ENCODE measurements around the gene LRRC41. TPM values are rescaled to one million over a fixed set of nuclear protein-coding genes. Genes with fewer than 3 reads are reported as not detected.

LRRC41 gene
- total RNA-seq, 2 experiments from 2014 or later, result 36.8 to 48.8 TPM

DNA sequence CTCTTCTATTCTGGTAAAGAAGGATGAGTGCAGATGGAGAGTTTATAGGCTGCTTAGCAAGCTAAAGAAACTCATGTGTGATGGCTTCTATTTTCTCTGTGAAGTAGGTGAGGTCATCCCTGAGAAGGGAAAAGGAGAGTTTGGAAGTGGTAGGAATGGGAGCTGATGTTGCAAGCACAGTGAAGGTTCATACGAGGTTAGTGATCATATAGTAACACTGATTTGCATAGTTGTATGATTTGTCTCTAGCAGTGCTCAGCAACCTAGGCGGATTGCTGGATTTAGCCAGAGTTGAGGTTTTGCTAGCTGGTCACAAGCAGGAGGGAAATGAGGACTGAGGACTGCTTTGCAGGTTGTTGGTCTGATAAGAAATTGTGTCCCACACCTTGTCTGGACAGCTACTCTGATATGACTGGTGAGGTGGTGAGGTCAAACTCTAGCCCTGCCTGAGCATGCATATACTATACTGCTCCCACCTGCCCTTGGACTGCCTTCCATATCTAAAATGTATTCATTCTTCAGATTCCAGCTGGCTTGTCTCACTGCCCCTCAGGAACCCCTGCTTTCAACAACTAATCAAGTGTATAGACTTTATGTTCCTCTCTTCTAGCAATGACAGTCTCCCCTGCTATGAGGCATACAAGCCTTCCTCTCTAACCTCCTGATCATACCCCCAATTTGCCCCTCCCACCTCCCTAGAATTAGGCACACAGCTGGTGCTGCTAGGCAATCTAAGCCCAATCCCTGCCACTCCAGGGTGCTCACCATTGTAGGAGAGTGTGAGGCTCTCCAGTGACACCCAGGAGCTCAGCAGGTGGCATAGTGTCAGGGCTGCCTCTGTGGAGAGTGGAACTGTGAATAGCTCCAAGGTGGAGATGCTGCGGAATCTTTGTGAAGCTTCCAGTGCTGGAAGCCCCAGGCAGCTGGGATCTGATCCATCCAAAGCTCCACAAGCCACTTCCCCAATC lies 18.5 kb downstream of the LRRC41 start:
- Histone ChIP-seq H3K9me2 (ENCODE audit: insufficient read depth, low read length) (no peaks in the 10 kb centered on the region), H3K4me2 (ENCODE audit: low read length) (no peak overlapping the region), H3K4me1 (ENCODE audit: insufficient read depth, low read length, poor library complexity, severe bottlenecking) (peaks cover 5% of the 10 kb centered on the region), H2AFZ (ENCODE audit: low read length) (no peak overlapping the region), H3K79me2 (ENCODE audit: insufficient read depth, low read depth, low read length) (no peaks in the 10 kb centered on the region), H3K27ac (ENCODE audit: low read depth, low read length, poor library complexity, severe bottlenecking) (no peak overlapping the region), H3K9me3 (ENCODE audit: low read length) (no peaks in the 10 kb centered on the region), H4K20me1 (ENCODE audit: insufficient read depth, low read length) (no peaks in the 10 kb centered on the region), H3K36me3 (ENCODE audit: insufficient read depth, low read length) (peaks cover 75% of the 10 kb centered on the region), H3K4me3 (ENCODE audit: low read depth, low read length, poor library complexity, severe bottlenecking) (no peak overlapping the region)
- BruUV-seq (replicated peaks), result no TSS peak
- ChIA-PET POLR2A (interaction anchor here (0.6 to 1.8 kb wide), 6 partner anchors 13 to 85 kb away, joined by 3 to 6 read pairs (median 3); partner anchors contain the start of genes LRRC41 and UQCRH), CTCF (ENCODE audit: unreplicated experiment) (interaction anchor here (0.6 to 0.9 kb wide), 2 partner anchors 12 to 86 kb away, joined by 3 read pairs; no protein-coding TSS in a partner anchor)
- intact Hi-C loops (cut with micrococcal nuclease; ENCODE audit: unreplicated experiment), result no loop called here
- TF ChIP-seq, protein P1, sequence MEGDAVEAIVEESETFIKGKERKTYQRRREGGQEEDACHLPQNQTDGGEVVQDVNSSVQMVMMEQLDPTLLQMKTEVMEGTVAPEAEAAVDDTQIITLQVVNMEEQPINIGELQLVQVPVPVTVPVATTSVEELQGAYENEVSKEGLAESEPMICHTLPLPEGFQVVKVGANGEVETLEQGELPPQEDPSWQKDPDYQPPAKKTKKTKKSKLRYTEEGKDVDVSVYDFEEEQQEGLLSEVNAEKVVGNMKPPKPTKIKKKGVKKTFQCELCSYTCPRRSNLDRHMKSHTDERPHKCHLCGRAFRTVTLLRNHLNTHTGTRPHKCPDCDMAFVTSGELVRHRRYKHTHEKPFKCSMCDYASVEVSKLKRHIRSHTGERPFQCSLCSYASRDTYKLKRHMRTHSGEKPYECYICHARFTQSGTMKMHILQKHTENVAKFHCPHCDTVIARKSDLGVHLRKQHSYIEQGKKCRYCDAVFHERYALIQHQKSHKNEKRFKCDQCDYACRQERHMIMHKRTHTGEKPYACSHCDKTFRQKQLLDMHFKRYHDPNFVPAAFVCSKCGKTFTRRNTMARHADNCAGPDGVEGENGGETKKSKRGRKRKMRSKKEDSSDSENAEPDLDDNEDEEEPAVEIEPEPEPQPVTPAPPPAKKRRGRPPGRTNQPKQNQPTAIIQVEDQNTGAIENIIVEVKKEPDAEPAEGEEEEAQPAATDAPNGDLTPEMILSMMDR (conservative IDR thresholded peaks at IDR 0.05; ENCODE audit: low read length), result no peak
- TF ChIP-seq EZH2phosphoT487 (IDR thresholded peaks at IDR 0.05; ENCODE audit: borderline replicate concordance, low read depth, low read length), result no peak
- no peak for DNase-seq (ENCODE audit: low spot score)

DNA sequence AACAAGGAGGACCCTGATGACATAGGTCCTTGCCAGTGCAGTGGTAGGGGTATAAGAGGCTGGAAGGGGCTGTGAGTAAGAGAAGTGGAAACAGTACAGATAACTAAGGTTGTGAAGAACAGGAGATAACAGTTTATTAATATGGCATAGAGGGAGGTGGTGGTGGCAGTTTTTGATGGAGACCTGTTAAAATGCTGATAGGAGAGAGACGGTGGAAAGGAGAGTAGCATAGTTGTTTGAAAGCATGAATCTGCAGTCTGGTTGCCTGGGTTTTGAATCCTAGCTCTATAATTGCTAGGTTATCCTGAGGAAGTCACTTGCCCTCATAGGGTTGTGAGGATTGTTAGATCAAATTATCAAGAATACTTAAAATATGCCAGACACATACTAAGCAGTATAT lies 19.4 kb downstream of the LRRC41 start:
- no peak for DNase-seq (ENCODE audit: low spot score)
- Histone ChIP-seq H3K9me3 (ENCODE audit: low read length) (no peaks in the 10 kb centered on the region), H3K4me3 (ENCODE audit: low read depth, low read length, poor library complexity, severe bottlenecking) (no peak overlapping the region), H3K4me1 (ENCODE audit: insufficient read depth, low read length, poor library complexity, severe bottlenecking) (peaks cover 5% of the 10 kb centered on the region), H3K4me2 (ENCODE audit: low read length) (no peak overlapping the region), H3K79me2 (ENCODE audit: insufficient read depth, low read depth, low read length) (no peaks in the 10 kb centered on the region), H3K36me3 (ENCODE audit: insufficient read depth, low read length) (peaks cover 81% of the 10 kb centered on the region), H3K9me2 (ENCODE audit: insufficient read depth, low read length) (no peaks in the 10 kb centered on the region), H2AFZ (ENCODE audit: low read length) (no peak overlapping the region), H3K27ac (ENCODE audit: low read depth, low read length, poor library complexity, severe bottlenecking) (no peak overlapping the region), H4K20me1 (ENCODE audit: insufficient read depth, low read length) (no peaks in the 10 kb centered on the region)
- intact Hi-C loops (cut with micrococcal nuclease; ENCODE audit: unreplicated experiment), result no loop called here
- no peak for TF ChIP-seq EZH2phosphoT487 (IDR thresholded peaks at IDR 0.05; ENCODE audit: borderline replicate concordance, low read depth, low read length)
- TF ChIP-seq, protein P1 (conservative IDR thresholded peaks at IDR 0.05; ENCODE audit: low read length), result no peak
- POLR2A ChIA-PET, result interaction anchor here (0.7 to 1.8 kb wide), 4 partner anchors 14 to 84 kb away, joined by 3 to 6 read pairs (median 4); partner anchors contain the start of genes LRRC41 and UQCRH
- CTCF ChIA-PET (ENCODE audit: unreplicated experiment), result interaction anchor here (0.6 kb wide), 1 partner anchor 85 kb away, joined by 3 read pairs; no protein-coding TSS in a partner anchor
- BruUV-seq (replicated peaks), result no TSS peak

Measured in OCI-LY7 (cell line).